ENCODE measurements around the gene BAZ2B. TPM values are rescaled to one million over a fixed set of nuclear protein-coding genes. Genes with fewer than 3 reads are reported as not detected.

The BAZ2B gene
- total RNA-seq, 4 donors from 2014 or later = 122 to 181 (median 143) TPM

GRCh38 chr2:159381574-159381973, 234.8 kb downstream of the BAZ2B start:
- H3K4me3 ChIP-seq (replicated peaks in 1 of 3) = no peak overlapping the region
- H3K36me3 ChIP-seq = peaks cover 7 to 13% of the 10 kb centered on the region in 2 donors

DNA sequence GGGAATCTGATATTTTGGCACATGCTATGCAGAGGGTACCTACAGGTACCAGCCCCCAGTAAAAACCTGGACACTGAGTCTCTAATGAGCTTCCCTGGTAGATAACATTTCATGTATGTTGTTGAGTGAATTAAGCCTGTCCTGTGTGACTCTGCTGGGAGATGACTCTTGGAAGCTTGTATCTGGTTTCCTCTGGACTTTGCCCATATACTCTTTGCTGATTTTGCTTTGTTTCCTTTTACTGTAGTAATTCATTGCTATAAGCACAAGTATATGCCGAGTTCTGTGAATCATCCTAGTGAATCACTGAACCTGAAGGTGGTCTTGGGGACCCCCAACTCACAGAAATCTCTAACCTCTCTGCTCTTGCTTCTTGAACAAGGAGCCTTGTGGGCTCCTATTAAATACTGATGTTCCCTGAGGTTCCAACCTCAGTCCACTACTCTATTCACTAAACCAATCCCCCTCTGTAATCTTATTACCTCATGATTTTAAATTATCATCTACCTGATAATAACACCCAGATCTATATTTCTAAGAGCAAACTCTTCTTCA, 235.6 kb downstream of the BAZ2B start:
- Histone ChIP-seq H3K4me1 (no peaks in the 10 kb centered on the region), H3K27ac (no peak overlapping the region), H3K36me3 (peaks cover 7 to 8% of the 10 kb centered on the region in 2 donors), H3K4me3 (replicated peaks in 1 of 3) (no peak overlapping the region), H3K9me3 (no peaks in the 10 kb centered on the region), H3K27me3 (no peaks in the 10 kb centered on the region)
- no peak for TF ChIP-seq POLR2A (IDR thresholded peaks at IDR 0.05)
- TF ChIP-seq CTCF (IDR thresholded peaks at IDR 0.05) = no peak
- intact Hi-C loops (cut with DNase I) = no loop called here
- DNase-seq = no peak
- WGBS, 2 donors = 100% methylated on average over 1 of the region's 1 CpG

More at GRCh38 chr2:159381574-159381973, 234.8 kb downstream of the BAZ2B start:
- Histone ChIP-seq H3K9me3 (no peaks in the 10 kb centered on the region), H3K4me1 (no peaks in the 10 kb centered on the region), H3K27me3 (no peaks in the 10 kb centered on the region), H3K27ac (no peak overlapping the region)
- intact Hi-C loops (cut with DNase I) = no loop called here
- no peak for DNase-seq
- TF ChIP-seq CTCF (IDR thresholded peaks at IDR 0.05) (no peak), POLR2A (IDR thresholded peaks at IDR 0.05) (no peak)

GRCh38 chr2:159379181-159379580, 237.2 kb downstream of the BAZ2B start:
- Histone ChIP-seq H3K36me3 (peaks cover 8 to 11% of the 10 kb centered on the region in 2 donors), H3K4me1 (no peaks in the 10 kb centered on the region), H3K4me3 (replicated peaks in 1 of 3) (no peak overlapping the region), H3K27ac (no peak overlapping the region), H3K27me3 (no peaks in the 10 kb centered on the region), H3K9me3 (no peaks in the 10 kb centered on the region)
- 0 to 59% methylated on average over 1 of the region's 1 CpG for WGBS, 2 donors
- DNase-seq = no peak
- intact Hi-C loops (cut with DNase I) = no loop called here
- TF ChIP-seq CTCF (IDR thresholded peaks at IDR 0.05) = no peak
- no peak for TF ChIP-seq POLR2A (IDR thresholded peaks at IDR 0.05)

DNA sequence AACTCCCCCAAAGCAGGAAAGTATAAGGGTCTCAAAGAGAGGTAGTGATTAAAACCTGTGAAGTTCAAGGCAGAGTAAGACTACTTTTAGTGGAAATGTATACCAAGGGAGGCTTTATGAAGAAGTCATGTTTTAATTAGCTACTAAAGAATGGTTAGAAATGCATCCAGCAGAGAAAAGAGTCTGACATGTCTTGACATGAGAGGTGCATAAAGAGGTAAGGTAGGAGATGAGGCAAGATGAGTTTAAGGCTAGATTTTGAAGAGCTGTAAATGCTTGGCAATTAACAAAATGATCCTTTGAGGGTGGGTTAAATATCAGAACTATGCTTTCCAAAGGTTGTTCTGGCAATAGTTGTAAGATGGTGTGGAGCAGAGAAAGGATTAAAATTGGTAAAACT, 241.1 kb downstream of the BAZ2B start:
- intact Hi-C loops (cut with DNase I) = no loop called here
- H3K27me3 ChIP-seq = no peaks in the 10 kb centered on the region
- H3K4me3 ChIP-seq (replicated peaks in 1 of 3) = no peak overlapping the region
- no peaks in the 10 kb centered on the region for H3K9me3 ChIP-seq
- DNase-seq = no peak
- H3K27ac ChIP-seq = no peak overlapping the region
- H3K36me3 ChIP-seq = peaks cover 19 to 34% of the 10 kb centered on the region in 2 donors
- H3K4me1 ChIP-seq = no peaks in the 10 kb centered on the region
- no peak for TF ChIP-seq POLR2A (IDR thresholded peaks at IDR 0.05)
- no peak for TF ChIP-seq CTCF (IDR thresholded peaks at IDR 0.05)

DNA sequence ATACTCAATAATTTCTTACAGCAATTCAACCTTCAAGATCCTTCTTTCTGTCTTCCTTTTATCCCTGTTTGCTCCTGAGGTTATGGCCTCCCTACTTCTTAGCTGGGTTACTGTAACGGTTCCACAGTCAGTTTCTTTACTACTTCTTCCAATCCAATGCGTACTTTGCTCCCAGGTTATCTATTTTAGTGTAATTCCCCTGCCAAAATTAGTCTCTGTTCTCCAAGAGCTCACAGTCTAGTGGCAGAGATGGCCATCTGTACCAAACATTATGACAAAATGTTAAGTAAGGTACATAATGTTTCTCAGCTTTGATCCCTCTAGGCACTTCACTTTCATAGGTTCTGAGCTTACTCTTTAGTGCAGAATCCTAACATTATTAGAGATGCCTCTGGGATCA, 244.8 kb downstream of the BAZ2B start:
- Histone ChIP-seq H3K27ac (no peak overlapping the region), H3K9me3 (no peaks in the 10 kb centered on the region), H3K4me1 (no peaks in the 10 kb centered on the region), H3K4me3 (replicated peaks in 1 of 3) (no peak overlapping the region), H3K36me3 (peaks cover 19 to 34% of the 10 kb centered on the region in 2 donors), H3K27me3 (no peaks in the 10 kb centered on the region)
- no peak for DNase-seq
- no peak for TF ChIP-seq POLR2A (IDR thresholded peaks at IDR 0.05)
- TF ChIP-seq CTCF (IDR thresholded peaks at IDR 0.05) = no peak
- WGBS, 2 donors = 48 to 70% methylated on average over 2 of the region's 2 CpGs
- intact Hi-C loops (cut with DNase I) = no loop called here

Data from thyroid gland (tissue), 4 donors.